ENCODE results near the gene CCNDBP1.

CCNDBP1 gene

DNA sequence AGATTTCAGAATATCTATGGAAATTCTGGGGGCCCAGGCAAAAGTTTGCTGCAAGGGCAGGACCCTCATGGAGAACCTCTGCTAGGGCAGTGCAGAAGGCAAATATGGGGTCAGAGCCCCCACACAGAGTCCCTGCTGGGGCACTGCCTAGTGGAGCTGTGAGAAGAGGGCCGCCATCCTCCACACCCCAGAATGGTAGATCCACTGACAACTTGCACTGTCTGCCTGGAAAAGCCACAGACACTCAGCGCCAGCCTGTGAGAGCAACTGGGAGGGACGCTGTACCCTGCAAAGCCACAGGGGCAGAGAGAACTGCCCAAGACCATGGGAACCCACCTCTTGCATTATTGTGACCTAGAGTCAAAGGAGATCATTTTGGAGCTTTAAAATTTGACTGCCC lies 13.8 kb downstream of the CCNDBP1 start:
- Histone ChIP-seq H2AFZ (ENCODE audit: low read depth, low read length) (no peak overlapping the region), H3K4me1 (ENCODE audit: insufficient read depth, low read length) (no peaks in the 10 kb centered on the region), H3K4me3 (ENCODE audit: low read length) (no peak overlapping the region), H3K27me3 (ENCODE audit: insufficient read depth, low read length) (no peaks in the 10 kb centered on the region), H3K9me3 (ENCODE audit: low read length) (no peaks in the 10 kb centered on the region), H3K36me3 (ENCODE audit: insufficient read depth, low read length) (peaks cover 18% of the 10 kb centered on the region)

DNA sequence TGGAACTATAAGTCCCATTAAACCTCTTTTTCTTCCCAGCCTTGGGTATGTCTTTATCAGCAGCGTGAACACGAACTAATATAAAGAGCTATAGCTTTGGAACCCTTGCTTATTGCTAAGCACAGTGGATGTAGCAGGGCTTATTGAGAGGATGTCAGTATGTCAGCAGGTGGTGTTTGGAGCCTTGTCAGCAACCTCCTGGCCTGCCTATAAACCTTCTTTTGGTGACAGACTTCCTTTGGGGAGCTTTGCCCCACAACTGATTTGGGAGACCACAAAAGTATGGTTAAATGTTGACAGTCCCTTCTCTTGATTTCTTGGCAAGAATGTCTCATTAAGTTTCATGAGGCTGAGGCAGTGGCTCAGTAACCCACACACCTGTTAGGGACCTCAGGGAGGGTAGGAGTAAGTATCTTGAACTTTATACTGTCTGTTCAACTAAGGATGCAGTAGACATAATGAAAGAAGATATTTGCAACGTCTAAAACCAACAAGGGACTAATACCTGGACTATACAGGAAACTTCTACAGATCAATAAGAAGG lies 14.8 kb downstream of the CCNDBP1 start:
- Histone ChIP-seq H3K4me3 (ENCODE audit: low read length) (no peak overlapping the region), H3K27me3 (ENCODE audit: insufficient read depth, low read length) (no peaks in the 10 kb centered on the region), H3K9me3 (ENCODE audit: low read length) (no peaks in the 10 kb centered on the region), H3K4me1 (ENCODE audit: insufficient read depth, low read length) (no peaks in the 10 kb centered on the region), H2AFZ (ENCODE audit: low read depth, low read length) (no peak overlapping the region), H3K36me3 (ENCODE audit: insufficient read depth, low read length) (peaks cover 11% of the 10 kb centered on the region)

- no peak overlapping the region for H2AFZ ChIP-seq (ENCODE audit: low read depth, low read length)
- no peak overlapping the region for H3K4me3 ChIP-seq (ENCODE audit: low read length)
- H3K27me3 ChIP-seq (ENCODE audit: insufficient read depth, low read length) = peaks cover 11% of the 10 kb centered on the region
- H3K36me3 ChIP-seq (ENCODE audit: insufficient read depth, low read length) = no peaks in the 10 kb centered on the region
- H3K4me1 ChIP-seq (ENCODE audit: insufficient read depth, low read length) = no peaks in the 10 kb centered on the region
- no peaks in the 10 kb centered on the region for H3K9me3 ChIP-seq (ENCODE audit: low read length)
Measured at GRCh38 chr15:43204016-43204901, 19.1 kb downstream of the CCNDBP1 start.

GRCh38 chr15:43206054-43206453 lies 20.9 kb downstream of the CCNDBP1 start:
- no peak overlapping the region for H2AFZ ChIP-seq (ENCODE audit: low read depth, low read length)
- peaks cover 20% of the 10 kb centered on the region for H3K27me3 ChIP-seq (ENCODE audit: insufficient read depth, low read length)
- no peak overlapping the region for H3K4me3 ChIP-seq (ENCODE audit: low read length)
- no peaks in the 10 kb centered on the region for H3K36me3 ChIP-seq (ENCODE audit: insufficient read depth, low read length)
- H3K9me3 ChIP-seq (ENCODE audit: low read length) = no peaks in the 10 kb centered on the region
- no peaks in the 10 kb centered on the region for H3K4me1 ChIP-seq (ENCODE audit: insufficient read depth, low read length)

- H3K4me1 ChIP-seq (ENCODE audit: insufficient read depth, low read length) = no peaks in the 10 kb centered on the region
- H3K9me3 ChIP-seq (ENCODE audit: low read length) = no peaks in the 10 kb centered on the region
- H3K27me3 ChIP-seq (ENCODE audit: insufficient read depth, low read length) = peaks cover 20% of the 10 kb centered on the region
Measured at GRCh38 chr15:43207024-43207423, 21.8 kb downstream of the CCNDBP1 start.

GRCh38 chr15:43208052-43209002 lies 23.1 kb downstream of the CCNDBP1 start:
- Histone ChIP-seq H3K4me3 (ENCODE audit: low read length) (no peak overlapping the region), H3K36me3 (ENCODE audit: insufficient read depth, low read length) (no peaks in the 10 kb centered on the region), H3K9me3 (ENCODE audit: low read length) (no peaks in the 10 kb centered on the region), H3K4me1 (ENCODE audit: insufficient read depth, low read length) (no peaks in the 10 kb centered on the region), H3K27me3 (ENCODE audit: insufficient read depth, low read length) (peaks cover 20% of the 10 kb centered on the region), H2AFZ (ENCODE audit: low read depth, low read length) (no peak overlapping the region)

More at GRCh38 chr15:43207024-43207423, 21.8 kb downstream of the CCNDBP1 start:
- no peak overlapping the region for H3K4me3 ChIP-seq (ENCODE audit: low read length)
- H2AFZ ChIP-seq (ENCODE audit: low read depth, low read length) = no peak overlapping the region
- no peaks in the 10 kb centered on the region for H3K36me3 ChIP-seq (ENCODE audit: insufficient read depth, low read length)

DNA sequence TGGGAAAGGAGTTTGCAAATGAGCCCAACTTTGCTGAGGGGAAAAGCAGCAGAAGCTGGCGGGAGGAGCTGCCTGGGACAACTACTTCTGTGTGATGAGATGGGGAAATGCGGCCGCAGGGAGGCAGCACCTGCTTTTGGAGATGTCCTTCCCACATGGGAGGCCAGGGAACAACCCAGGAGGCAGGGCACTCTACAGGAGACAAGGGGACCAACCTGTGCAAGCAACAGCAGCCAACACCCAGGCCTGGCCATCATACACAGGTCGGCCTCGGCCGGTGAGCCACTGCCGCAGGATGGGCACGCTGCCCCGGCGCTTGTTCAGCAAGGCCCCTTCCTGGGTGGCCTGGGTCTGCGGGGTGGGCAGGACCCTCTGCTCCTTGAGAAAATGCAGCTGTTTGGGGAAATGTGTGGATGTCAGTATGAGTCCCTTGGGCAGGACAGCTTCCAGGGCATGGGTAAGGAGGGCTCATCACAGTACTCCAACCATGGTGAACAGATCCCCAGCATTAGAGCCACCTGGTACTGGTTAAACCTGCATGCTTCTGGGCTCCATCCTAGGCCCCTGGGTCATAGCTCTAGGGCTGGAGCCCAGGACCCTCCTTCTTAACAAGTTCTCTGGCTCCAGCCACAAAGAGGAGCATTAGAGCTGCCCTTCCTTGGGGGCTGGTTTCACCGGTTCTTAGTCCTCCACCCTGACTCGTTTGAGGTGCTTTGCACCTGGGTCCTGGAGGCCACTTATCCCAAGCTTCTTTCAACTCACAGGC lies 24.0 kb downstream of the CCNDBP1 start:
- Histone ChIP-seq H3K4me3 (ENCODE audit: low read length) (no peak overlapping the region), H2AFZ (ENCODE audit: low read depth, low read length) (no peak overlapping the region), H3K4me1 (ENCODE audit: insufficient read depth, low read length) (no peaks in the 10 kb centered on the region), H3K27me3 (ENCODE audit: insufficient read depth, low read length) (peaks cover 20% of the 10 kb centered on the region), H3K9me3 (ENCODE audit: low read length) (no peaks in the 10 kb centered on the region), H3K36me3 (ENCODE audit: insufficient read depth, low read length) (no peaks in the 10 kb centered on the region)

DNA sequence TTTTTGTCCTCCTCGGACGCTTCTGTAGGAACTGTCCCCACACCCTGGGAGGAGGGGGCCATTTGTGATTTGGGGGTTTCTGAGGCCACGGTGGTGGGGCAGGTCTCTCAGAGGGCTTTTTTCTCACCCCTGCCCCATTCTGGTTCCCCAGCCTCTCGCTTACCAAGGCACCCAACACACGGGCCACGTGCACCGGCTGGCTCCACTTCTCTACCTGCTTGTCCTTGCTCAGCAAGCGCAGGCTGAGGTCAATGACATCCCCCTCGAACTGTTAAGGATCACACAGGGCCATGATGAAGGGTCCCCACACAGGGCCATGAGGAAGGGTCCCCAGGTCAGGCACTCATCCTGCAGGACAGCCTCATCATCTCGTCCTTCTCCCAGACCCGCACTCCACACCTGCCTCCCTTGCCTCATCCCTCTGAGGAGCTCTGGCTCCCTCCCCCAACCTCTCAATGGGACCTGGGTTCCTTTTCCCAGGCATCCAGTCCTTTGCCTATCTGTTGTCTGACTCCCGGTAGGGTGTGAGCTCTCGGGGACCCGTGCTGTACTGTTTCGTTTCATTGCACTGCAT lies 25.1 kb downstream of the CCNDBP1 start:
- Histone ChIP-seq H3K36me3 (ENCODE audit: insufficient read depth, low read length) (no peaks in the 10 kb centered on the region), H3K27me3 (ENCODE audit: insufficient read depth, low read length) (peaks cover 20% of the 10 kb centered on the region), H3K4me1 (ENCODE audit: insufficient read depth, low read length) (no peaks in the 10 kb centered on the region), H2AFZ (ENCODE audit: low read depth, low read length) (no peak overlapping the region), H3K9me3 (ENCODE audit: low read length) (no peaks in the 10 kb centered on the region), H3K4me3 (ENCODE audit: low read length) (no peak overlapping the region)

DNA sequence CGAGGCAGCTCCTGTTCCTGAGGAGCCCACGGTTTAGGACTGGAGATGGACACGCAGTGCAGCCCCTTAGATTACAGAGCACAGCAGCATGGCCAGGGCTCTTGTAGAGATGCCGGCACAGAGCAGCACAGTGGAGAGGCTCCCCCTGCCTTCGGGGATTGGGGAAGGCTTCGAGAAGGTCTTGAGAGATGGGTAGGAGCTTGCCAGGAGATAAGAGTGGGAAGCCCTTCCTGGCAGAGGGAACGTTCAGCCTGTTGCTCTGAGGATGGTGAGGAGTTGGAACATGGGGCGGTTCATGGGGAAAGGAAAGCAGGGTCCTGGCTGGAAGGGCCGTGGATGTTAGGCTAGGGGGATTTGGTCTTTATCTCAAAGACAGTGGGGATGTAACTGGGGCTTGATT lies 25.6 kb downstream of the CCNDBP1 start:
- Histone ChIP-seq H3K4me1 (ENCODE audit: insufficient read depth, low read length) (no peaks in the 10 kb centered on the region), H3K27me3 (ENCODE audit: insufficient read depth, low read length) (peaks cover 20% of the 10 kb centered on the region), H2AFZ (ENCODE audit: low read depth, low read length) (no peak overlapping the region), H3K36me3 (ENCODE audit: insufficient read depth, low read length) (no peaks in the 10 kb centered on the region), H3K4me3 (ENCODE audit: low read length) (no peak overlapping the region), H3K9me3 (ENCODE audit: low read length) (no peaks in the 10 kb centered on the region)

GRCh38 chr15:43211224-43211735 lies 26.1 kb downstream of the CCNDBP1 start:
- H2AFZ ChIP-seq (ENCODE audit: low read depth, low read length) = no peak overlapping the region
- no peak overlapping the region for H3K4me3 ChIP-seq (ENCODE audit: low read length)
- H3K4me1 ChIP-seq (ENCODE audit: insufficient read depth, low read length) = no peaks in the 10 kb centered on the region
- H3K36me3 ChIP-seq (ENCODE audit: insufficient read depth, low read length) = no peaks in the 10 kb centered on the region
- peaks cover 20% of the 10 kb centered on the region for H3K27me3 ChIP-seq (ENCODE audit: insufficient read depth, low read length)
- no peaks in the 10 kb centered on the region for H3K9me3 ChIP-seq (ENCODE audit: low read length)

- H3K9me3 ChIP-seq (ENCODE audit: low read length) = no peaks in the 10 kb centered on the region
- no peaks in the 10 kb centered on the region for H3K36me3 ChIP-seq (ENCODE audit: insufficient read depth, low read length)
- H3K4me1 ChIP-seq (ENCODE audit: insufficient read depth, low read length) = no peaks in the 10 kb centered on the region
- H2AFZ ChIP-seq (ENCODE audit: low read depth, low read length) = no peak overlapping the region
- no peak overlapping the region for H3K4me3 ChIP-seq (ENCODE audit: low read length)
- peaks cover 20% of the 10 kb centered on the region for H3K27me3 ChIP-seq (ENCODE audit: insufficient read depth, low read length)
Measured at GRCh38 chr15:43212299-43212698, 27.1 kb downstream of the CCNDBP1 start.

DNA sequence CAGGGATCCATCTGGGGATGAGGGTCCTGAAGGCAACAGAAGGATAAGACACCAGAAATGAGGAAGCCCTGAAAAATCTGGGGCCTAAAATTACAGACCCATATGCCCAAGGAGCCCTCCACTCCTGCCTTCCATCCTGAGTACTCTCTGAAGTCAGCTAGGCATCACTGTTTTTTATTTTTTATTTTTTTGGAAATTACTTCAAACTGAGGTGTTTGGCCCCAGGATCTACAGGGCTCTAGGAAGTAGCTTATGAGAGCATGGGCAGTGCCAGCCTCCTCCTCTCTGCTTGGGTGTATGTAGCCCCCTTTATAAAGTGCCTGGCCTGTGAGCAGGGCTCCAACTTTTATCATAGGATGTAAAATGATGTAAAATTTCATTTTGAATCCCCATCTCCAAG lies 27.7 kb downstream of the CCNDBP1 start:
- H3K9me3 ChIP-seq (ENCODE audit: low read length) = no peaks in the 10 kb centered on the region
- peaks cover 20% of the 10 kb centered on the region for H3K27me3 ChIP-seq (ENCODE audit: insufficient read depth, low read length)

More for the DNA sequence above, 27.7 kb downstream of the CCNDBP1 start:
- Histone ChIP-seq H3K4me1 (ENCODE audit: insufficient read depth, low read length) (no peaks in the 10 kb centered on the region), H3K36me3 (ENCODE audit: insufficient read depth, low read length) (no peaks in the 10 kb centered on the region), H3K4me3 (ENCODE audit: low read length) (no peak overlapping the region), H2AFZ (ENCODE audit: low read depth, low read length) (no peak overlapping the region)
